Mammary epithelial cell (primary cell): Measurements from ENCODE around the gene METRNL.

Experiments used
- CTCF ChIP-seq, 2 donors: IDR thresholded peaks in 1 of 2; conservative IDR thresholded peaks in 1 of 2; 2 replicates each; pipeline ENCODE4 v1.5.1; 2011 to 2012; ENCODE audit warnings: inconsistent platforms in 2 of 2, low read length in 2 of 2, mild to moderate bottlenecking in 2 of 2, control low read depth in 1 of 2, low read depth in 1 of 2; ENCODE audit not compliant: insufficient read depth in 1 of 2; ENCODE audit errors: extremely low read depth in 1 of 2
- EZH2 ChIP-seq: IDR thresholded peaks from 2 replicates; pipeline ENCODE4 v1.6.1; 2012; ENCODE audit warnings: low read length, inconsistent platforms, borderline replicate concordance

GRCh38 chr17:83036193-83036592, 43.2 kb upstream of the METRNL start:
- no peak for TF ChIP-seq CTCF (conservative IDR thresholded peaks at IDR 0.05 in 1 of 2, IDR thresholded peaks at IDR 0.05 in 1 of 2; ENCODE audit: extremely low read depth in 1 of 2, insufficient read depth in 1 of 2, low read depth in 1 of 2, low read length in 2 of 2)
- TF ChIP-seq EZH2: no peak
